Stimulated activated naive CD4-positive, alpha-beta T cell treated with Interleukin-2 at 50 U/mL for 16 hours (primary cell): ENCODE measurements around the gene ZNF525.
A peak's percentile ranks its signal among the peaks of the same experiment; 100 is the strongest.
"Not testable (repeated sequence)": the region's sequence is repeated elsewhere in the genome, so short reads cannot be mapped to it uniquely, and the experiment has no call there.

ENCODE experiments used
- DNase-seq: peaks from one replicate; lab custom pipeline; 2025; lab: John Stamatoyannopoulos, UW

The ZNF525 gene

DNA sequence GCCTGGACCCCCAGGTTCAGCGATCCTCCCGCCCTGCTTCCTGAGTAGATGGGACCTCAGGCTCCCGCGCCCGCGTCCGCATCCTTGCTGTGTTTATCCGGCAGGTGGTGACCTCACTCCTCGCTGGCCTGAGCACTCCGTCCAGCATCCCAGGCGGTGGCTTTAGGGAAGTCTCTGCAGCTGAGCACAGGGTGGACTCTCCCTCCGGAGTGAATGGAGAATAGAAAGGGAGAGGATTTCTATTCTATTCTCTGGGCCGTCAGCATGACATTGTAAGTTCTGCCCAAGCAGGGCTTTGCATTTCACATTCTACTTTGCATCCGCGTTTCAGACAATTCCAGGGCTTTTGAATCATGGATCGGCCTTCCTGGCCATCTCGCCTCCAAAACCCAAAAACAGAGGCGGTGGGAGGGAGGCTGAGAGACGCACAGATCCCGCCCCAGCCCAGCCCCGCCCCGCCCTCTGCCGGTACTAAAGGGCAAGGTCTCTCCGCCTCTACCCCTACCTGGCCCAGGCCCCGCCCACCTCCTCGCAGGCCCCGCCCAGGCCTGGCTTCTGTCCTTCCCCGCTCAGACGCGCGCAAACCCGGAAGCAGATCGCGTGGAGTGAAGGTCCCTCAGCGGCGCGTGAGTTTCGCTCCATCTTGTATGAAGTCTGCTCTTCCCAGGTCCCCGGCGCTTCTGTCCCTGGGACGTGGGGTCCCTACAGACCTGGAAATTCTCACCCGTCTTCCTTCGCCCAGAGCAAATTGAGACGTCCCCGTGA lies at the start of gene ZNF525:
Gene ZNF525, plus strand, starts transcription at position 572 of the 765 bp plus-strand sequence. CDS start 6,577 bp downstream, outside the sequence.
- peak; percentile 95 for DNase-seq

DNA sequence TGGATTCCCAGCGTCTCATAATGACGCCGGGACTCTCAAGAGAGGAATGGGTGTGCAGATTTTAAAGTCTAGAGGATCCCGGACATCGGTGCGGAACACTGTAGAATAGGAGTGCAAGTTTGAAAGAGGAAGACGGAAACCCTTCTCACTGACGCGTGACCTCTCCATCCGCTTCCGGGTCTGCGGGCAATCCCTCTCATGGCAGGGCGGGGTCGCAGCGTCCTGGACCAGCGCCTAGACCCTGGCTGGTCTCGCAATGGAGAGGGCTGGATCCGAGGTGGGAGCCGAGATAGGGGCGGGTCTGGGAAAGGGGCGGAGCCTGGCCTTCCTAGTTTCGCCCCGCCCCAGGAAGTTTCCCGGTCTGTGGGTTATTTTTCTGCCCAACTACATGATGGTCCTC lies 36.5 kb upstream of the ZNF525 start:
- no peak for DNase-seq

DNA sequence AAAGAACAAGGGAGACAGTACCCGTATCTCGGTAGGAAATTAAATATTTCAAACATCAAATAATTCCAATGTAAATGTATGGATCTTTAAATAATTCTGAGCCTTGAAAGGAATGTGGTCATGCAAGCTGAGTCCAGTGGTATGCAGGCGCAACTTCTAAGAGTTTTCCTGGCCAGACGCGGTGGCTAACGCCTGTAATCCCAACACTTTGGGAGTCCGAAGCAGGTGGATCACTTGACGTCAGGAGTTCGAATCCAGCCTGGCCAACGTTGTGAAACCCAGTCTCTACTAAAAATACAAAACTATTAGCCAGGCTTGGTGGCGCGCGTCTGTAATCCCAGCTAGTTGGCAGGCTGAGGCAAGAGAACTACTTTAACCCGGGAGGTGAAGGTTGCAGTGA lies 33.0 kb upstream of the ZNF525 start:
- no peak for DNase-seq

DNA sequence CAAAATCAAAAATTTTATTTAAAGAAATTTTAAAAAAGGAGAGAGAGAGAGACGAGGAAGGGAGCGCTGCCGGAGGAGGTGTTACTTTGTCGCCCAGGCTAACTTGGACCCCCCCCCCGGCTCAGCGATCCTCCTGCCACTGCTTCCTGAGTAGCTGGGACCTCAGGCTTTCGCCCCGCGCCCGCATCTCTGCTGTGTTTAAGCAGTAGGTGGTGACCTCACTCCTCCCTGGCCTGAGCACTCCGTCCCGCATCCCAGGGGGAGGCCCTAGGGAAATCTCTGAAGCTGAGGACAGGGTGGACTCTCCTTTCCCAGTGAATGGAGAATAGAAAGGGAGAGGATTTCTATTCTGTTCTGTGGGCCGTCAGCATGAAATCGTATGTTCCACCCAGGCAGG lies 32.4 kb upstream of the ZNF525 start:
- peak; percentile 7 for DNase-seq

DNA sequence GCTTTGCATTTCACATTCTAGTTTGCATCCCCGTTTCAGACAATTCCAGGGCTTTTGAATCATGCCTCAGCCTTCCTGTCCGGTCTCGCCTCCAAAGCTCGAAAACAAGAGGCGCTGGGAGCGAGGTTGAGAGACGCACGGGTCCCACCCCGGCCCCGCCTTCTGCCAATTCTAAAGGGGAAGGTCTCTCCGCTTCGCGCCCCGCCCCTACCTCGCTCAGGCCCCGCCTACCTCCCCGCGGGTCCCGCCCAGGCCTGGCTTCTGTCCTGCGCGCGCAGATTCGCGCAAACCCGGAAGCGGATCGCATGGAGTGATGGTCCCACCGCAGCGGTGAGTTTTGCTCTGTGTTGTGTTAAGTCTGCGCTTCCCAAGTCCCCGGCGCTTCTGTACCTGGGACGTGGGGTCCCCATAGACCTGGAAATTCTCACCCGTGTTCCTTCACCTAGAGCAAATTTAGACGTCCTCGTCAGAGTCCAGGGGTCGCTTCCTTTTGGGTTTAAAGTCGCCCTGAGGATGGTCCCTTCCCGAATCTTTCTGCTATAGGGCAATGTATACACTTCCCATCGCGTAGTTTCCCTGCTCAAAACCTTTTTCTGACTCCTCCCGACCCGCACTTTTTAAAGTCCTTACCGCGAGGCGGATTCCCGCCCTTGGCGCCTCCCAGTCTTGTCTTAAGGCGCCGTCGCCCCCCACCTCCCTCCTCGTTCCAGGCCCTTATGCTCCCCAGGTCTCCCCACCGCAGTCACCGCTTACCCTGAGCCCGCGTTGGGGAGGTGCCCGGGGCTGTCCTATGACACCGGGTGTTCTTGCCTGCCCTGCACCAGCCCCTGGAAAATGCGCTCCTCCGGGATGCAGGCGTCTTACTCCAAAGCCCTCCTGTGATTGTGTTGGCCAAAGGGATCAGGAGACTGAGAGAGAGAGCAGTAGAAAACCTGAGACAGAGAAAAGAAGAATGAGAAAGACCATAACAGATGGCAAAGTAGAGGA lies 31.7 kb upstream of the ZNF525 start, which contains the start of gene ZNF845:
Gene ZNF845, plus strand, starts transcription at position 287 of the 987 bp plus-strand sequence. CDS start 7,559 bp downstream, outside the sequence.
- peak; percentile 89 for DNase-seq

- DNase-seq: not testable (repeated sequence)
Measured at GRCh38 chr19:53344403-53344802, 21.1 kb upstream of the ZNF525 start.

- DNase-seq: no peak
Measured at GRCh38 chr19:53355739-53356138, 9.8 kb upstream of the ZNF525 start.

DNA sequence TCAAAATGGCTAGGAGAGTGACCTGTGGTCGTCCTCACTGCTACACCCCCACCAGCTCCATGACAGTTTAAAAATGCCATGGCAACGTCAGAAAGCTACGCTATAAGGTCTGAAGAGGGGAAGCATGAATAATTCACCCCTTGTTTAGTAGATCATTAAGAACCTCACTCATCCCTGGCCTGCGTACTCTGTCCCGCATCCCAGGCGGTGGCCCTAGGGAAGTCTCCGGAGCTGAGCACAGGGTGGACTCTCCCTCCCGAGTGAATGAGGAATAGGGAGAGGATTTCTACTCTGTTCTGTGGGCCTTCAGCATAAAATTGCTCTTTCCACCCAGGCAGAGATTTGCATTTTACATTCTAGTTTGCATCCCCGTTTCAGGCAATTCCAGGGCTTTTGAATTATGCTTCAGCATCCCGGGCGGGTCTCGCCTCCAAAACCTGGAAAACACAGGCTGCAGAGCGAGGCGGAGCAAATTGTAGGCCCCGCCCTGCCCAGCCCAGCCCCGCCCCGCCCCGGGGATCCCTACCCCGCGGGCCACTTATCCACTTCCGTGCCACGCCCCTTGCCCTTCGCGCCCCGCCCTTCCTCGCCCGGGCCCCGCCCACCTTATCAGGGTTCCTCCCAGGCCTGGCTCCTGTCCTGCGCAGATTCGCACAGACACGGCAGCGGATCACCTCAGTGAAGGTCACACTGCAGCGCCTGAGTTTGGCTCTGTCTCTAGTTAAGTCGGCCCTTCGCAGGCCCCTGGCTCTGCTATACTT lies 7.5 kb upstream of the ZNF525 start:
- DNase-seq: no peak

DNA sequence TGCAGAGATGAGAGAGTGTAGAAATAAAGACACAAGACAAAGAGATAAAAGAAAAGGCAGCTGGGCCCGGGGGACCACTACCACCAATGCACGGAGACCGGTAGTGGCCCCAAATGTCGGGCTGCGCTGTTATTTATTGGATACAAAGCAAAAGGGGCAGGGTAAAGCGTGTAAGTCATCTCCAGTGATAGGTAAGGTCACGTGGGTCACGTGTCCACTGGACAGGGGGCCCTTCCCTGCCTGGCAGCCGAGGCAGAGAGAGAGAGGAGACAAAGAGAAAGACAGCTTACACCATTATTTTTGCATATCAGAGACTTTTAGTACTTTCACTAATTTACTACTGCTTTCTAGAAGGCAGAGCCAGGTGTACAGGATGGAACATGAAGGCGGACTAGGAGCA lies 5.4 kb upstream of the ZNF525 start:
- not testable (repeated sequence) for DNase-seq

DNA sequence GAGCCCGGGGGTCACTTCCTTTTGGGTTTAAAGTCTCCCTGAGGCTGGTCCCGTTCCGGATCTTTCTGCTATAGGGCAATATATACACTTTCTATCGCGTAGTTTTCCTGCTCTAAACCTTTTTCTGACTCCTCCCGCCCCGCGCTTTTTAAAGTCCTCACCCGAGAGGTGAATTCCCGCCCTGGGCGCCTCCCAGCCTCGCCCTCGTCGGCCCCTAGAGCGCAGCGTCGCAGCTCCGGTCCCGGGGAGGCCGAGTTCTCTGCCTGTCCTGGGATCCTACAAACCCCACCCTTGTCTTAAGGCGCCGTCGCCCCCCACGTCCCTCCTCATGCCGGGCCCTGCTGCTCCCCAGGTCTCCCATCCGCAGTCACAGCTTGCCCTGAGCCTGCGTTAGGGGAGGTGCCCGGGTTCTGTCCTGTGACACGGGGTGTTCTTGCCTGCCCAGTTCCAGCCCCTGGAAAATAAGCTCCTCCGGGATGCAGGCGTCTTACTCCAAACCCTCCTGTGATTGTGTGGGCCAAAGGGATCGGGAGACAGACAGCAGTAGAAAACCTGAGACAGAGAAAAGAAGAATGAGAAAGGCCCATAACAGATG lies 491 bp downstream of the ZNF525 start:
- DNase-seq: peak; percentile 52

- no peak for DNase-seq
Measured at GRCh38 chr19:53372196-53372595, 6.7 kb downstream of the ZNF525 start.

- DNase-seq: no peak
Measured at GRCh38 chr19:53374288-53374687, 8.8 kb downstream of the ZNF525 start.

DNA sequence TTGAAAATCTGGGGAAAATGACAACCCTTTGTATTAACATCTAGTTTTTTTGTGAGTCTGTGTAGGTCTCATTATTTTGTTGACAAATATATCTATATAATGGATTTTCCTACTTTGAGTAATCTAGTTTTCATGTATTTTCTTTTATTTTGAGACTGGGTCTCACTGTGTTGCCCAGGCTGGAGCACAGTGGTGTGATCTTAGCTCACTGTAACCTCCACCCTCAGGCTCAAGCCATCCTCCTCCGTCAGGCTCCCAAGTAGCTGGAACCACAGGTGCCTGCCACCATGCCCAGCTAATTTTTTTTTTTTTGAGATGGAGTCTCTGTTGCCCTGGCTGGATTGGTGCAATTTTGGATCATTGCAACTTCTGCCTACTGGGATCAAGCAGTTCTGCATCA lies 9.2 kb downstream of the ZNF525 start:
- no peak for DNase-seq

- DNase-seq: no peak
Measured at GRCh38 chr19:53381376-53381775, 15.9 kb downstream of the ZNF525 start.

DNA sequence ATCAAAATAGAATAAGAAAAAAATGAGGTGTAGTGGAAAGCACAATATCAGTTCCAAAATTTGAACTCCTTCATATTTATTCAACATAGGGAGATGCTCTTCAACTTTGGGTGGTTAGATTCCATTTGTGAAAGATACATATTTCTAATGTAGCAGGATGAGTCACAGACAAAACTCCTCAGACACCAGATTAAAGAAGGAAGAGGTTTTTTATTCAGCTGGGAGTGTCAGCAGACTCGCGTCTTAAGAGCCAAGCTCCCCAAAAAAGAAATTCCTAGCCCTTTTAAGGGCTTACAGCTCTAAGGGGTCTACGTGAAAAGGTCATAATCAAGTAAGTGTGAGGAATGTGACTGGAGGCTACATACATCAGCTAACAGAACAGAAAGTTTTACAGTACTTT lies 22.7 kb downstream of the ZNF525 start:
- no peak for DNase-seq

DNA sequence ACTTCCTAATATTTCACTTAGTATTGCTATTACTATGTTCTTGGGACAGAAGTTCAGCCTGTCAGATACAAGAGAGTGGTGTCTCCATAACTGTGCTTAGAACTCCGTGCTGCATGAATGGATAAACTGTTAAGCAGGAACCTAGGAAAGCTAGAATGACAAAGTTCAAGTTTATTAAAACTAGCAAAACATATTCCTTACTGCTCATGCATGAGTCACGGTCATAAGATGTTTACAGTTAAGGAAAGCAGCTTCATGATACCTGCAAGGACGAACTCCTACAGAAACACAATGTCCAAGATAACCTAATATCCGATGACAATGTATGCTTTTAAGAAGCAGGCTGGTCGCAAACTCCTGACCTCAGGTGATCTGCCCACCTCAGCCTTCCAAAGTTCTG lies 23.4 kb downstream of the ZNF525 start:
- no peak for DNase-seq

DNA sequence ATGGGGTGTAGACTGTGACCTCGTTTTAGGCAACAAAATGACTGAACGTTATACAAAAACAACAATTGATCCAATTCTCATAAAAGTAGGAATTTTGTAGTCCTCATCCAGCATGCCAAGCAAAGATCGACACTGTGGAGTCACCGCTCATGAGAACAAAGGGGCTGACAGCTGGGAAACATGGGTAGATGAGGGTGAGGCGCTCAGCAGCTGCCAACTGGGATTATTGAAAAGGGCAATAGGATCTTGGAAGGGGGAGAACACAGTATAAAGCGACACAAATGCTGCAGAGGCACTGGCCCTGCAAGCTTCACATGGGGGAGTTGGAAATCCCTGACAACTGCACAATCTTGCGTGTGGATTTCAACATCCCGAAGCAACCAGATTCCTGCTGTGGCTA lies 24.1 kb downstream of the ZNF525 start:
- no peak for DNase-seq

- DNase-seq: no peak
Measured at GRCh38 chr19:53389978-53390377, 24.5 kb downstream of the ZNF525 start.

DNA sequence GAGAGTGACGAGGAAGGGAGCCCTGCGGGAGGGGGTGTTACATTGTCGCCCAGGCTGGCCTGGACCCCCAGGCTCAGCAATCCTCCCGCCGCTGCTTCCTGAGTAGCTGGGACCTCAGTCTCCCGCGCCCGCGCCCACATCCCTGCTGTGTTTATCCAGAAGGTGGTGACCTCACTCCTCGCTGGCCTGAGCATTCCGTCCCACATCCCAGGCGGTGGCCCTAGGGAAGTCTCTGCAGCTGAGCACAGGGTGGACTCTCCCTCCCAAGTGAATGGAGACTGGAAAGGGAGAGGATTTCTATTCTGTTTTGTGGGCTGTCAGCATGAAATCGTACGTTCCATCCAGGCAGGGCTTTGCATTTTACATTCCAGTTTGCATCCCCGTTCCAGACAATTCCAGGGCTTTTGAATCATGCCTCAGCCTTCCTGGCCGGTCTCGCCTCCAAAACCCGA lies 29.0 kb downstream of the ZNF525 start:
- DNase-seq: no peak

- peak; percentile 91 for DNase-seq
Measured at GRCh38 chr19:53394974-53395839, 29.7 kb downstream of the ZNF525 start, which contains the start of gene ZNF765. ZNF765 (plus strand) TSS chr19:53395149; CDS start chr19:53398016, 2,867 bp downstream.
